Measurements from ENCODE around the gene PACS2. TPM values are rescaled to one million over a fixed set of nuclear protein-coding genes. Genes with fewer than 3 reads are reported as not detected.

Gene PACS2
- total and polyA plus RNA-seq, 2 donors (not counting 3 experiments of a cell fraction or from before 2014, with no cell fraction given), result 52.7 to 86.3 TPM

DNA sequence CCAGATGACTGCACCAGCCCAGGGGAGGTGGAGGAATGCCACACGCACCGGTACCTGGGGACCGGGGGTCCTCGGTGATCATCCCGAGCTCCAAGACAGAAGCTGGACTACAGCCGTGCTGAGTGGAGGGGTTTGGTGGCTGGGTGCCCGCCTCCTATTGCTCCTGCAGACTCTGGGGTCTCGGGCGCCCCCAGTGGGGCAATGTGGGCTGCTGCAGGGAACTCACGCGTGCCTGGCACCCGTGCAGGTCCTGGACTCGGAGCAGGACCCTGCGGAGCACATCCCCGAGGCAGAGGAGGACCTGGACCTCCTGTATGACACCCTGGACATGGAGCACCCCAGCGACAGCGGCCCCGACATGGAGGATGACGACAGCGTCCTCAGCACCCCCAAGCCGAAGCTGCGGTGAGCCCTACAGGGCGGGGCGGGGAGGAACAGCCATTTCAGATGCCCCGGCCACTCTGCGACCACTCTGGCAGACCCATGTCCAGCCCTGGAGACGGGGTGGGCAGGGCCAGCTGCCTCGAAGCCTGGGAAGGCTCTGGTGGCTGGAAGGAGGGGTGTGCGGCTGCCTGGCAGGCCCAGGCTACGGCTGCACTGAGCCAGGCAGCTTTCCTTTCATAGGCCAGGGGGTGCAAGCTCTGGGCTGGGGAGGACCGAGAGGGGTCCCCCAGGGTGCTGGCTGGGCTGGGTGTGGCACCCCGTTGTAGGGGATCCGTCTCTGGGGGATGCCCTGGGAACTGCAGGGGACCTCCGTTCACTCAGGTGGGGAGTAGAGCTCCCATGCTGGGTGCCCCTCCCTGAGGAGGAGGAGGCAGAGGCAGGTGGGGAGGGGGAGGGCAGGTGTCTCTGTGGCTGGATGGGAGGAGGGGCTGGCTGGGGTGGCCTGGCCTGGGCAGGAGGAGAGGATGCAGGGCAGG is 62.2 kb downstream of the PACS2 start:
- H3K4me3 ChIP-seq (replicated peaks in 1 of 3; ENCODE audit: insufficient read depth in 1 of 3, low read depth in 1 of 3, low read length in 3 of 3), result no peak overlapping the region
- TF ChIP-seq EZH2 (IDR thresholded peaks at IDR 0.05; ENCODE audit: borderline replicate concordance, low read depth, low read length, severe bottlenecking) (no peak), POLR2A (IDR thresholded peaks at IDR 0.05; ENCODE audit: low read depth, low read length) (no peak), MYC (IDR thresholded peaks at IDR 0.05; ENCODE audit: low read depth, low read length) (no peak), GATA2 (IDR thresholded peaks at IDR 0.05; ENCODE audit: insufficient read depth, insufficient read length, low read depth, low read length) (no peak), FOS (IDR thresholded peaks at IDR 0.05; ENCODE audit: borderline replicate concordance, insufficient read depth, low read length) (no peak), JUN (IDR thresholded peaks at IDR 0.05; ENCODE audit: borderline replicate concordance, insufficient read depth, insufficient read length, low read depth) (no peak), POLR2AphosphoS5 (IDR thresholded peaks at IDR 0.05; ENCODE audit: insufficient read depth, low read depth, low read length) (no peak)
- TF ChIP-seq, protein P1, sequence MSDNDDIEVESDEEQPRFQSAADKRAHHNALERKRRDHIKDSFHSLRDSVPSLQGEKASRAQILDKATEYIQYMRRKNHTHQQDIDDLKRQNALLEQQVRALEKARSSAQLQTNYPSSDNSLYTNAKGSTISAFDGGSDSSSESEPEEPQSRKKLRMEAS (IDR thresholded peaks at IDR 0.05; ENCODE audit: insufficient read depth, insufficient read length), result no peak
- TF ChIP-seq, protein P2, sequence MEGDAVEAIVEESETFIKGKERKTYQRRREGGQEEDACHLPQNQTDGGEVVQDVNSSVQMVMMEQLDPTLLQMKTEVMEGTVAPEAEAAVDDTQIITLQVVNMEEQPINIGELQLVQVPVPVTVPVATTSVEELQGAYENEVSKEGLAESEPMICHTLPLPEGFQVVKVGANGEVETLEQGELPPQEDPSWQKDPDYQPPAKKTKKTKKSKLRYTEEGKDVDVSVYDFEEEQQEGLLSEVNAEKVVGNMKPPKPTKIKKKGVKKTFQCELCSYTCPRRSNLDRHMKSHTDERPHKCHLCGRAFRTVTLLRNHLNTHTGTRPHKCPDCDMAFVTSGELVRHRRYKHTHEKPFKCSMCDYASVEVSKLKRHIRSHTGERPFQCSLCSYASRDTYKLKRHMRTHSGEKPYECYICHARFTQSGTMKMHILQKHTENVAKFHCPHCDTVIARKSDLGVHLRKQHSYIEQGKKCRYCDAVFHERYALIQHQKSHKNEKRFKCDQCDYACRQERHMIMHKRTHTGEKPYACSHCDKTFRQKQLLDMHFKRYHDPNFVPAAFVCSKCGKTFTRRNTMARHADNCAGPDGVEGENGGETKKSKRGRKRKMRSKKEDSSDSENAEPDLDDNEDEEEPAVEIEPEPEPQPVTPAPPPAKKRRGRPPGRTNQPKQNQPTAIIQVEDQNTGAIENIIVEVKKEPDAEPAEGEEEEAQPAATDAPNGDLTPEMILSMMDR (IDR thresholded peaks at IDR 0.05; ENCODE audit: extremely low read depth in 1 of 2, insufficient read depth in 1 of 2, low read depth in 1 of 2, low read length in 2 of 2), result no peak
- no peaks in the 10 kb centered on the region for H3K27me3 ChIP-seq (ENCODE audit: control insufficient read depth in 2 of 2, insufficient read depth in 2 of 2, low read length in 2 of 2)
- no peaks in the 10 kb centered on the region for H3K9me1 ChIP-seq (replicated peaks; ENCODE audit: control insufficient read depth, extremely low read depth, insufficient read depth, low read length)
- no peak overlapping the region for H3K4me2 ChIP-seq (ENCODE audit: insufficient read depth, low read length)
- DNase-seq (ENCODE audit: low read depth, low spot score) (no peak), FAIRE-seq (no peak)
- H3K4me1 ChIP-seq (ENCODE audit: control insufficient read depth, extremely low read depth, insufficient read depth, low read length), result peaks cover 10% of the 10 kb centered on the region
- BruUV-seq (replicated peaks), result no TSS peak
- no peaks in the 10 kb centered on the region for H4K20me1 ChIP-seq (replicated peaks; ENCODE audit: control insufficient read depth, extremely low read depth, insufficient read depth, low read length)
- no peaks in the 10 kb centered on the region for H3K36me3 ChIP-seq (ENCODE audit: control insufficient read depth in 2 of 2, extremely low read depth in 1 of 2, insufficient read depth in 2 of 2, low read length in 2 of 2)
- no peak overlapping the region for H3K9ac ChIP-seq (replicated peaks; ENCODE audit: extremely low read depth, insufficient read depth, low read length)
- no peak overlapping the region for H2AFZ ChIP-seq (ENCODE audit: low read depth, low read length)
- ChIA-PET POLR2A (no interaction called here), CTCF (interaction anchor here (1.2 to 3.7 kb wide), 4 partner anchors 32 to 113 kb away, joined by 3 to 19 read pairs (median 10); no protein-coding TSS in a partner anchor)
- intact Hi-C loops (cut with micrococcal nuclease) (loop anchor here (1.0 kb wide), 1 partner anchor 114 kb away; no protein-coding TSS in a partner anchor), dilution Hi-C loops (cut with MboI; ENCODE audit: extremely low pct_ligation_motif_present, low sequenced_read_pairs) (no loop called here)
- H3K79me2 ChIP-seq (ENCODE audit: control insufficient read depth, insufficient read depth, low read length), result no peaks in the 10 kb centered on the region
- H3K27ac ChIP-seq (ENCODE audit: insufficient read depth, low read depth, low read length), result no peak overlapping the region
- H3K9me3 ChIP-seq (replicated peaks; ENCODE audit: control insufficient read depth, insufficient read depth, low read length), result no peaks in the 10 kb centered on the region
